ENCODE data around the gene OFD1. TPM values are rescaled to one million over a fixed set of nuclear protein-coding genes. Genes with fewer than 3 reads are reported as not detected.

The OFD1 gene
- total and polyA plus RNA-seq, 2 of the 8 experiments (the other 6 are each of a cell fraction or from before 2014, with no cell fraction given) = 8.0 to 23.4 TPM

DNA sequence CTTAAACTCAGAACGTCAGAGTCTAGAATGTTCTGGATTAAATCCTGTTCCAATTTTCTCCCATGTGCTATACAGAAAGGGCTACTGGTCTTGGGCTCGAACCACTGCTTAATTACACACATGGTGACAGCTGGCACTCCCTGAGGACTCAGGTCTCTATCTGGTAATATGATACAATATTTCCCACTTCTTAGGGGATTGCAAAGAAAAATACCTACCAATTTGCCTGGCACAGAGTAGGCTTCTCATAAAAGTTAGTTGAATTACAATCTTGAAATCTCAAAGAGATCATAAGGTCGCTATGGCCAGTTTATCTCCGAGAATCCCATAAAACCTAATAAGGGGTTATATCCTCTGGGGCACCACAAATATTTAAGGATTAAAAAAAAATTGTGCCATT lies 73.7 kb downstream of the OFD1 start (continued):
- no peak for TF ChIP-seq RXRA (IDR thresholded peaks at IDR 0.05; ENCODE audit: insufficient read depth, low read depth, low read length)
- TF ChIP-seq POLR2AphosphoS5 (IDR thresholded peaks at IDR 0.05; ENCODE audit: low read depth, low read length) = no peak
- TF ChIP-seq CTBP2 (IDR thresholded peaks at IDR 0.05; ENCODE audit: borderline replicate concordance, insufficient read depth, insufficient read length, low read length) = no peak

Measured in H1 (cell line).